GM19240 (cell line): ENCODE measurements around the gene TRPM3.

Source experiments
- DNase-seq: peaks from one replicate; pipeline ENCODE4 v3.0.0; 2011; ENCODE audit warnings: low spot score; ENCODE audit not compliant: insufficient read length

TRPM3 gene

DNA sequence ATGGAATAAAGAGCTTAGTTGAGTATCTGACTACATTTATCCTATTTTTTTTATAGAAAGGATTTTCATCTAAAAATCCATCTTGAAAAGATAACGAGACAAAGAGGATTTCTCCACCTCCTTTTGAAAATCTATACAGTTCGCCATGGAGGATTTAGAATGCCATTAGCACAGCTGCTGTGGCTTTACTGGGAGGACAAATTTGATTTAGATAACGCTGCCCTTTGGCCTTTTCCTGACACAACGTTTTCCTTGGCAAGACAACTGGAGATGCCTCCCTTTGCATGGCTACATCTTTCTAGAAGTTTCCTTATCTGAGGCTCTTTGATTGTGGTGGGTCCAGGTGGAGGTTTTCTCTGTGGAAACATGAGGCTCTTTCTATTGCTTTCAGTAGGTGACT is 560.3 kb downstream of the TRPM3 start:
- no peak for DNase-seq

DNA sequence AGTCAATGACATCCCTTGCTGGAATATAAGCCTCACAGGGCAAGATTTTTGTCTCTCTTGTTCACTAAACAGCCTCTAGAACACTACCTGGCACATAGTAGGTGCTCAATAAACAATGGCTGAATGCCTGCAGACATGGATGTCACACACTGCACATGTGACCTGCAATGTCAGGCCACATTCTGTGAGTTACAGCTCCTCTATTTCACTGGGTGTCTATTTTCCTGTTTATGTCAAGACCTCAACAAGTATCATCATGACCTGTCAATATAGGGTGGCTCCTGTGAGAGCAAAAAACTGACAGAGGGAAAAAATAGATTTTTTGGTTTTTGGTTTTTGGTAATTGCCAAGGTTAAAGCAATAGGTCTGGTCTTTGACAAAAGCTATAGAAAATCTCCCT is 562.3 kb downstream of the TRPM3 start:
- DNase-seq, result no peak

DNA sequence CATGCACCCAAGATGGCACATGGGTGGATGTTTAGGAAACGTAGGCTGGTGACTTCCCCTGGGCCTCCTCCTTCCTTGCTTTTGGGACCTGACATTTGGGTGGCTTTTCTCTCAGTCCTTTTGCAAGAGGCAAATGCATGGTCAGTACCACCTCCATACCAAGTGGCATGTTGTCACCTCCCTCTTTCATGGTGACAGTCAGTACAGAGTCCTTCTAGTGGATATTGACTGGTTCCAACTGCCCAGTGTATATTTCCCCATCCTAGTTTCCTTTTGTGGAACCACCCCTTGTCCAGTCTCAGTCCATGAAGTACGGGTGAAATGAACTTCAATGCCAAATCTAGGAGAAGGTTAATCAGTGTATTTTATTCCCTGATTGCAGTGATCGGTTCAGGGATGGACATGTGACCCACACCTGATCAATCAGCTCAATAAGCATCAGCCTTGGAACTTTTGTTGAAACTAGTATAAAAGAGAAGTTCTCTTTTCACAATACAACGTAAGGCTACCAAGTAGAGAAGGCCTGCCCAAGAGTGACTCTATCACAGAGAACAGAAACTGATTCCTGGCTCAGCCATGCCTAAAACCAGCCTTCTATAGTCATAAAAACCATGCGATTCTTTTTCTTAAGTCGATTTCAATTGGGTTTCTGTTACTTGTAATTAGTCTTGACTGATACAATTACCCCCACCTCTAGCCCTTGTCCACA is 563.6 kb downstream of the TRPM3 start:
- peak; percentile 11 for DNase-seq

DNA sequence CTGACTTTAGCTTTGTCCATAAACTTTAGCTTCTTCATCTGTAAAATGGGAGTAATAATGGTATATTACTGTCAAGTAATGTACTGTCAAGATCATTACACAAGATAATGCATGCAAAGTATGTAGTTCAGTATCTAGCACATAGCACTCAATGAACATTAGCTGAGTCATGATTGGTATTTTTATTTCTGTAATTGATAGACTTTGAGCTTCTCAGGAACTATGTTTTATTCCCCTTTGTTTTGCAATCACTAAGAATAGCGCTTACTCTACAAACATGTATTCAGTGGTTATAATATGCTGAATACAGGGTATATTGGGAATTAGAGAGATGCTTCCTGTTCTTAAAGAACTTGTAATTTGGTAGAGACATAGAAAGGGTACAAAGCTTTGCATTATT is 564.6 kb downstream of the TRPM3 start:
- no peak for DNase-seq

DNA sequence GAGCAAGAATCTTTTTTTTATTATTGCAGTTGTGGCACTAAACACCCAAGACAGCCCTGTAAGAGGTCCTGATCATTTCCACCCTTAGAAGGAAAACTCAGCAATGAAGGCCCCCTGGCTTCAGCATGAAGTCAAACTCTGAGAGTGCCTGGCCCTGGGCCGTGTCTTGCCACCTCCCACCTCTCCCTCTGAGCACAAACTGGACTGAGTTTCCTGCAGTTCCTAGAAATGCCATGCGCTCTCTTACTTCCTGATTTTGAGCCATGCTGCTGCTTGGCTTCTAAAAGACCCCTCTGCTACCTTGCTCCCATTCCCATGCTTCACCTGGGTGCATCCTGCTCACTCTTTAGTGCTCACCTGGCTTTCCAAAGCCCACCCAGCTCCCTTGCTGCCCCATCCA is 566.5 kb downstream of the TRPM3 start:
- DNase-seq, result no peak

DNA sequence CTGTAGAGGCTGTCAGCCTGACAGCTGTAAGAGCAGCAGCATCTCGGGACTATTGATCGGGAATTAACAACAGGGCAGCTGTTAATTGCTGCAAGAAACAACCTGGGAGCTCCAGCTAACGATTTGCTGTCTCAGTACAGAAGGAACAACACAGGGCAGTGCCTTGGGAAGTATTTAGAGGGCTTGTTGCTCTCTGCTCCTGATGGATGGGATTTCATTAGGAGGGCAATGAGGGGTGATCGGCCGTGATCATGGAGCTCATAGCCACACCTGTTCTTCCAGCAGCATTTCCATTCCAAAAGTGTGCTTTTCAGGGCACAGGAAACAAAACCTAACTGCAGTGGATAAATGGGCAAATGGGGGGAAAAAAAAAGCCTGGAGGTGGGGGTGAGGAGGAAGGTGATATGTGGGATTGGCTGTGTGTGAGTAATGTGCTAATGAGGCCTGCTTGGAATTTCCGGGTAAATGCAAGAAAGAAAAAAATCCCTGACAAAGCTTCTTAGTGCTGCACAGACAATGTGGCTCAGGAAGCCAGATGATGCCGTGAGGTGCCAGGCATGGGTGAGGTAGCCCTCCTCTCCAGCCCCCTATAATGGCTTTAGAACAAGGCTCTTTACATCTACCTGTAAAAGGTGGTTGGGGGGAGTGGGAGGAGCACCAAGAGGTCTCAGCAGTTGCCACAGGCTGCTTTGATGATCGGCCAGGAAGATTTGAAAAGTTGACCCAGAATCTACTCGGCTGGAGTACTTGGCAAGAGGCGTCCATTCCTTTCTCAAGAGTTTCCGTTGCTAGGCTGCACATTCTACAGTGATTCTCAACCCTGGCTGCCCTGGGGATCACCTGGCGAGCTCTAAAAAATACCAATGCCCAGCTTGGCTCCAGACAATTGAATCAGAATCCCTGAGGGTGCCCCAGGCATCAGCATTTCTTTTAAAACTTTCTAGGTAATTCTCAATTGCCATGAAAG is 567.4 kb downstream of the TRPM3 start:
- no peak for DNase-seq

DNA sequence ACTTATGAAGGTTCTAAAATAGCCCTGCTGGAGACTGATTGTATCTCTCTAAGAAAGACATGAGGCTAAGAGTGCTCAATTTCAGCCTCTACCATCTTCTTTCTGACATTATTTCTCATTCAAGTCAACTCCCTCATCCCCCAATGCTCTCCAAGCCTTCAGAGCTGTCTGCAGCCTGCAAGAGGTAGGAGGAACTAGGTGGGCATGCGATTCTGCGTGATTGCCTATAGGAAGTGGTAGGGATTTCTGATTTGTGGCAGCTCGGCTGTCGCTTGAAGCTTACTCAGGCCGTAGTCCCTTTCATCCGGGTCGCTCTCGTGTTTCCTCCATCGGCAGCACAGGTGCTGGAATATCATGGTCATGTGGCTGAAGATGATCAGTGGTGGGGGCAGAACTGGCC is 568.9 kb downstream of the TRPM3 start:
- no peak for DNase-seq

DNA sequence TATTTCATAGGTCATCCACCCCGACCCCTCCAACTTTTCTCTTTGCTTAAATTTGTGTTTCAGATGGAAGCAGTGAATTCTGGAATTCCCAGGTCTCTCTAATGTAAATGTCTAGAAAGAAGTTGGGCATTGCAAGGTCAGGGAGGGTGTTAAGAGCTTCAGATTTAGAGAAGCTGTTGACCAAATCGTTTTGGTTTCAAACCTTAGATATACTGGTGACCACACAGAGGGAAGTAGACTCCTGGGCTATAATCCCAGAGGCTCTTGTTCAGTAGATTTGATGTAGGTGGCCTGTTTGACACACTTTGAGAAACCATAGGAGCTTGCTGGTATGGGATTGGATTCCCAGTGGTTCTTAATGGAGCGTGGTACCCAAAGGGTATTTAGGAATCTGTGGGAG is 569.6 kb downstream of the TRPM3 start:
- no peak for DNase-seq

DNA sequence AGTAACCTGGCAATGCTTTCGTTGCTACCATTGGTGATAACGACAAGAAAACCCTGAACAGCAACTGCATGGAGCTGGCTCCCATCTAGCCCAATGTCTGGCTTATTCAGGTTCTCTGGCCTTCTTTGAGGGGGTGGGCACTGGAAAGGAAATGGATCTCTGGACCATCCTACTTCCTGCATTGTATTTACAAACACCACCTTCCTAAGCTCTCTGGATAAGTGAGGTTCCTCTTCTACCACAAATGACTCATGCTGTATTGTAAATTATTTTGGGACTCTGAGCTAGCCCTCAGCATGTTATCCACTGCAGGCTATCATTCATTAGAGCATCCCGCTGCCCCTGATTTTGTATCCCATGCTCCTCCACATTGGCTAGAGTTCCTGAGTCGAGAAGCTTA is 570.0 kb downstream of the TRPM3 start:
- DNase-seq, result no peak

DNA sequence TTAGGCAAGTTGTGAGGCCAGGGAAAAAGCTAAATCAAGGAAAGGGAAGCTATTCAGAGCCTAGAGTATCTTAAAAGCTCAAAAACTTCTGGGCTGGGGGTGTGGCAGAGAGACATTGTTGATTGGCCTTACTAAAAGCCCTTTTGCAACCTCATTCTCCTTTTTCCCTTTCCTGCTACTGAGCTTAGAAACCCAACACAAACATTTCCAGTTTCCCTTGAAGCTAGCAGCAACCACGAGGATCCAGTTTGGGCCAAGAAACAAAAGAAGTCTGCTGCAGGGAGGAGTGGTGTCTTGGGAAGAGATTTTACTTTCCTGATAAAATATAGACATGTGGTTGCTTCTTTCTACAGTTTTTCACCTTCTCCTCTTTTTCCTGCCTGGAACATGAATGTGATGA is 571.5 kb downstream of the TRPM3 start:
- no peak for DNase-seq

DNA sequence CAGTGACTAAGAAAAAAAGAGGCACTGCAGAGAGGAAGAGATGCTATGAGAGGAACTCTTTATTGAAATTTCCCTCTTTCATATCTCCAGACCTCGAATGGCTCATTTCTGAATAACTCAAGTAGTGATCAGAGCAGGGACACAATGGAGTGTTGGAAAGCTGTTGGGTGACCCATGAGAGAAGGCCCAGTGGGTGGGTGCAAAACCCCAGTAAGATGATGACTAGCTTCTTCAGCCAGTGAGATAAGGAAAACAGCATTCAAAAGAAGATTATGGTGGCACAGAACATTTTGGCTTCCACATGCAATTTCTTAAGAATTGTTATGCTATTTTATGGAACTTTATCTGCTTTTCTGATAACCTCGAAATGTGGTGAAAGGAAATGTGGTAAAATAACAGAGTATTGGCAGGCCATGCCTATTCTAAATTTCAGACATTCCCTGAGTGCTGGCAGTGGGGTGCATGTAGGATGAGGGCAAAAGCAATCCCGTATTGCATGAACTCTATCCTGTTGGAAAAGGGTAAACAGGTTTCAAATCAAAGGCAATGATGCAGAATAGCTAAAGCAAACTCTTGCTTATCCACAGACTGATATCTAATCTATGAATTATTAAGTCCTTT is 579.0 kb downstream of the TRPM3 start:
- DNase-seq, result no peak

DNA sequence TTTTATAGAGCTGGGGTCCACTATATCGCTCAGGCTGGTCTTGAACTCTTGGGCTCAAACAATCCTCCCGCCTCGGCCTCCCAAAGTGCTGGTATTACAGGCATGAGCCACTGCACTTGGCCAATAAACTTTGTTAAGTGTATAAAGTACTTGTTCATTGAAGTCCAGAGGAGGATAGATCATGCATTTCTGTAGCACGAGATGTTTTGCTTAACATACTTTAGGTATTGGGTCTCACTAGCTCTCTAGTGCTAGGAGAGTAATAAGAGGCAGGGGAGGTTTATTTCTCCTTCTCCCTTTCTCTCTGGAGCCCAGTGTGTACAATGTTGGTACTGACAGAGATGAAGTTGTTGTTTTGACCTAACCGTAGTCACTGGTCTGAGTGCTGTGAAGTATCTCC is 581.4 kb downstream of the TRPM3 start:
- no peak for DNase-seq

DNA sequence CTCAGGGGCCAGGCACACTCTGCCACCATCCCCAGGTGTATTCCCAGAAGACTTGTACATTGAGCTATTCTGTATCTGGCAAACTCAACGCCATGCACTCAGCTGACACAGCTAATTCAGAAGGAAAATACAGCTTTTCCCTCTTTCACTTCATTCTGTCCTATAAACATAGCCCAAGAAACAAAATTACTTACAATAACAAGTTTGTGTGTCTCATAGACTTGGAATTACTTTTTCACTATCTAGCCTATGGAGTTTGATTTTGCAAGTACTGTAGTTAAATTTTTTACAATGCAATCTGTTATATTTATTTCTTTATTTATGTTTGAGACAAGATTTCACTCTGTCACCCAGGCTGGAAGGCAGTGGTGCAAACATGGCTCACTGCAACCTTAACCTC is 581.9 kb downstream of the TRPM3 start:
- no peak for DNase-seq

DNA sequence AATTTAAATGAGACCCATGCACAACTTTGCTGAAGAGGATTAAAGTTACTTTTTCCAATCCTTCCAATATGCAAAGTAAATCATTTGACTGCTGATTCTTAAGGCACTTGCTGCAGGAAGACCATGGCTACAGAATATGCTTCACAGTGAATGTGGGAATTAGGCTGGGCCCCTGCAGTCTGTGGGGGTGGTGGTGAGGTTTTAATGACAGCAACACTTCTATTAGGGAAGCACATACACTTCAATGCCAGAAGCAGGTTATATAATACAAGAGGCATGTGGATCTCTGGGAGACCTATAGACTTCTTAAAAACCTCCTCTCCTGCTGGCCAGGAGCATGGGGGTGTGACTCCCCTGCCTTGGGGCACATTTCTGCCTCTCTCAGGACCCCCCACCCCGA is 582.4 kb downstream of the TRPM3 start:
- DNase-seq, result no peak

DNA sequence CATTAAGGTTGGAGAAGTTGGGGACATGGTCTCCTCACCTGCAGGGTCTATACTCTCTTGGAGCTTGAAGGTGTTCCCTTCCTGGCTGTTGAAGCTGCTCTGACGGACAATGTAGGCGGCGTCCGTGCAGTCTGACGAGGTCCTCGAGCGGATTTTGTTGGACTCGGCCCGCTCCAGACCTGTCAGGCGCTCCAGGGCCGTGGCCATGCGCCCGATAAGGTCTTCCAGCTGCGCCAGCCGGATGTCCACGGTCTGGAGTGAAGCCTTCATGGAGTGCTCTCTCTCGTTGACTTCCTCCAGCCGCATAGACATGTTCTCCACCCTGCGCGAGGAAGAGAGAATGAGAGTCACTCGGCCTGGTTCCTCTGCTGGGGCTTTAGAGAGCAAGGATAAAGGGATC is 584.3 kb downstream of the TRPM3 start:
- DNase-seq, result no peak

DNA sequence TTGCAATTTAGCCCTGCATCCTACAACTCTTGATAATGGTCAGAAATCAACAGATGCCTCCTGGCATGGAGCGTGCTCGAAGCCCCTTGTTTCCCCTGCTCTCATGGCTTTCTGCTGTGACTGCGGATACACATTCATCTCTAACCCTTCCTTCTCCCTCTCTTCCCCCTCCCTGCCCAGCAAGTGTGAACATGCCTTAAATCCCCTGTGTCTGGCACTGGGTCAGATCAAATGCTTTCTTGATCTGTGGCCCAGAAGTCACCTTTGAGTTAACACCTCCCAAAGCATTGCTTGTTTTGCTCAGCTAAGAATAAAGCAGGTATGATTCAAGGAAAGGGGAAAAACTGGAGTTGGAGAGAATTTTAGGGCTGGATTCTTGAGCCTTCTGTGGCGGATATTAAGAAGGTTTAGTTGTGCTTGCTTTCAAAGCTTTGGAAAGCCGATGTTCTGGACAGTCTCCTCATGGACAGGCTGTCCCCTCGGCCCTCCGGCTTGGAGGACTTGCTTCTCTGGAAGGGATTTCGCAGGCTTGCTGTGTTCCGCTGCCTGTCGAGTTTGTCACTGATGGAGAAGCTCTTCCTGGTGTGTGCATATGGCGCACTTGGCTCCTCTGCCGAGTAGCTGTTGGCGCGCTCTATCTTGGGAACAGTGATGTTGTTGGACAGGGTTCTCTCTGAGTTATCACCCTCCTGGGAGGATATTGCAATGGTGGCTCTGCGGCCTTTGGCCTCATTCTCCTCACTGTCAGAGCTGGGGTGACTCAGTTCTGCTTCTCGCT is 585.7 kb downstream of the TRPM3 start:
- no peak for DNase-seq

DNA sequence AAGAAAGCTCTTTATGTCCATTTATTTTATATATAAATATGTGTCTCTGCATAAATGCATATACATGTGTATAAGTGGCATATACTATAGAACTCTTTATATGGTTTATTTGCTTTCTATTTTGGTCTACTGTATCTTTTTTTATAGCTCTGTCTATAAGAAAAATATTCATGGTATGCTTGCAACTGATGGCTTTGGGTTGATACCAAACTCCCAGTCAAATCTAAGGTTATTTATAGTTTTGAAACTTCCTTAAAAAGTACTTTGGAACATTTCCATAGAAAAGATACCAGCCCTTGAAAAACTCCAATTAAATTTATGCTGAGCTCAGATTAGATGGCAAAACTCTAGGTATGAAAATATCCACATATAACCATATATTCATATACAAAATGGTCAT is 587.0 kb downstream of the TRPM3 start:
- no peak for DNase-seq

DNA sequence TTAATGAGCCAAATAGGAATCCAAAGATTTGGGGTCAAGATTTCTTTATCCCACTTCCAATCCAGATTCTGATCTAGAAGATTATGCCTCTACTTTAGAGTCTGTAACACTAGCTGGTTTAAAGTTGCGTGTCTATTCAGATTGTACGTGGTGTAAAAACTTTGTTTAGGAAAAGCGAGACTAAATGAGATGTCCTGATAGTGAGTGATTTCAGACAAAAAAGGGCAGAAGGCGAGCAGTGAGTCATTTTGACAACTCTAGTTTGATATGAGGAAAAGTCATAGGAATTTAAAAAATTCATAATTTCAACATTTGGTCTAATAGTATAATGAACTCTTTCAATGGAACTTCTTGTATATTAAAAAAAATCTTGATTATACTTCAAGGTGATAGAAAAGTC is 587.4 kb downstream of the TRPM3 start:
- no peak for DNase-seq

DNA sequence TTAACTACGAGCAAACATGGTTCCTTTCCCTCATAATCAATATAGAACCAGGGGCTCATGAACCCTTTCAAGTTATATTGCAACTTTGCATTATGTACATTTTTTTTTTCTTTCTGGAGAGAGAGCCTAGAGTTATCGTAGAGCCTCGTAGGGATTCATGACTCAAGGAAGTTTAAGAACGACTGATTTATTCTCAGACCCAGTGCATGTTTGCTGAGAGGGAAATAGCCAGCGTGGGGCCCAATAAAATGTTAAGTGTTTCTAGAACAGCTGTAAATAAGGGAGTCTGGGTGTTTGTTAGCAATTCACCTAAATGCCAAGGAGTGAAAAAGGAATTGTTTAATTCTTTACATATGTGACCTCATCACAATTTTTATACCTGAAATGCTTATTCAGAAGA is 587.9 kb downstream of the TRPM3 start:
- DNase-seq, result no peak

DNA sequence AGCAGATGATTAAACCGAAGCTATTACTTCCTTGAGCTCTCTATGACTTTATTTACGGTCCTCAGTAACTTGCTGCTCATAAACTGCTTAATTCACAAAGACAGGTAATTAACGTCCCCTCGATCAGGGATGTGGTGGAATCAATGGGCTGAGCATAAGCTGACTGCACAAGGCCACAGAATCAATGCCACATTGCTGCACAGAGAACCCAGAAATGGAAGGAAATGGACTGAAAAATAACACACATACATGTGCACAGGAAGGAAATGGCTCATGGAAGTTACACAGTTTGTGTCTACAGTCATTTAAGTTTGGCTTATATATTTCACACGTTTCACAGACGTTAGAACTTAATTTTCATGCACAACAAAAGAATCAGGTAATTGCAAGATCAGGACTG is 588.7 kb downstream of the TRPM3 start:
- no peak for DNase-seq

DNA sequence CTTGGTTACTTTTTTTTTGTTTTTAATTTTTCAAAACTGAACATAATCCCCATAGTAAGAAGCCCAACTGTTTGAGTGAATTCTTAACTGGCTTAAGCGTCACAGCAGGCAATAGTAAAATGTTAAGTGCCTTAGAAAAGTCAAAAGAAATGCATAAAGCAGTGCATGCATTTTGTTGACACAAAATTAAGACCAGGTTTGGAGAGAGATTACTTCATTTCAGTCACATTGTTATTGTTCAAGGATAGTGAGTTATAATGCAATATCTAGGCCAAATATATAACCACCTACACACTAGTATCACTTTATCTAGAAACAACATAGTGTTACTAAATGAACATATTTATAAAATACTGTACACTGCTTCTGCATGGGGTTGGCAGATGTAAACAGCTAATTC is 590.1 kb downstream of the TRPM3 start:
- no peak for DNase-seq

DNA sequence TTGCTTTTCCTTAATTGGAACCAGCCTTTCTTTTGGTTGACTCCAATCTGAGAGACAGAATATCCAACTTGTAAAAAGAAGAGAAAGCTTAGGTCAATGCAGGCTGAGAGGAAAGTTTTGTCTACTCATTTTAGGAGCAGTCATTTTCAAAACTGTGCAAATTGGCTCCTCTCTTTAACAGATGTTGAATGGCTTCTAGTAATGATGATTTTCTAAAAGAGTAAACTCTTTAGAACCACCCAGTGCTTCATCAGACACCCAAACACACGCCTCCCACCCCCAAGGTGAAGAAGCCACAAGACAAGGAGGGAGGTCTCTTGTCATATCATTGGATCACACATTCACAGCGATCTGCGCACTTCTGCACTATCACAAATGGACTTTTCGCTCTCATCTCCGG is 590.7 kb downstream of the TRPM3 start:
- DNase-seq, result no peak
